Stimulated activated CD8-positive, alpha-beta memory T cell treated with anti-CD3 and anti-CD28 coated beads, Interleukin-15, amount 100 ng/mL, for 48 hours (primary cell): Measurements from ENCODE around the gene TRPM5.

Experiments
- DNase-seq, 2 donors: peaks; one replicate each; pipeline ENCODE4 v3.0.0-alpha.2; 2020; ENCODE audit warnings: low read depth in 2 of 2

TRPM5 gene

GRCh38 chr11:2402890-2403645 lies 41.2 kb downstream of the TRPM5 start:
- DNase-seq: no peak

GRCh38 chr11:2402106-2402505 lies 42.2 kb downstream of the TRPM5 start:
- DNase-seq: no peak

- DNase-seq: no peak
These were observed 42.8 kb downstream of the TRPM5 start for GRCh38 chr11:2401436-2401984.

- no peak for DNase-seq
These were observed 43.4 kb downstream of the TRPM5 start for GRCh38 chr11:2400762-2401435.

- DNase-seq: peak; percentile 98 to 100
These were observed 44.1 kb downstream of the TRPM5 start, which contains the start of gene TSSC4 for GRCh38 chr11:2400069-2400761. Gene TSSC4, plus strand, starts transcription at chr11:2400750. Its CDS starts 1,884 bp downstream, at chr11:2402634.

- DNase-seq: no peak
These were observed 44.7 kb downstream of the TRPM5 start for GRCh38 chr11:2399488-2400068.

GRCh38 chr11:2398664-2399355 lies 45.5 kb downstream of the TRPM5 start:
- no peak for DNase-seq

- DNase-seq: no peak
These were observed 47.3 kb downstream of the TRPM5 start for GRCh38 chr11:2397005-2397404.

GRCh38 chr11:2396471-2396870 lies 47.8 kb downstream of the TRPM5 start:
- no peak for DNase-seq

- no peak for DNase-seq
These were observed 48.5 kb downstream of the TRPM5 start for GRCh38 chr11:2395856-2396255.

- DNase-seq: no peak
These were observed 49.0 kb downstream of the TRPM5 start for GRCh38 chr11:2395211-2395730.

- DNase-seq: no peak
These were observed 49.6 kb downstream of the TRPM5 start for GRCh38 chr11:2394818-2395105.
